Glutamatergic neuron (in vitro differentiated cells): ENCODE data around the gene VPS50. TPM values are rescaled to one million over a fixed set of nuclear protein-coding genes. Genes with fewer than 3 reads are reported as not detected.
A peak's percentile ranks its signal among the peaks of the same experiment; 100 is the strongest.

Source experiments
- DNase-seq: peaks from one replicate; pipeline ENCODE4 v3.0.0; 2022
- H3K27ac Mint-ChIP-seq: one replicate; pipeline ENCODE4 v1.8.0; 2020; ENCODE audit warnings: mild to moderate bottlenecking, mixed read lengths, inconsistent platforms; ENCODE audit not compliant: unreplicated experiment
- H3K27me3 Mint-ChIP-seq: one replicate; pipeline ENCODE4 v1.8.0; 2020; ENCODE audit warnings: mild to moderate bottlenecking, moderate library complexity, mixed read lengths, inconsistent platforms; ENCODE audit not compliant: unreplicated experiment
- H3K36me3 Mint-ChIP-seq: one replicate; pipeline ENCODE4 v1.8.0; 2020; ENCODE audit warnings: mild to moderate bottlenecking, mixed read lengths, inconsistent platforms; ENCODE audit not compliant: unreplicated experiment
- H3K4me1 Mint-ChIP-seq: one replicate; pipeline ENCODE4 v1.8.0; 2020; ENCODE audit warnings: mild to moderate bottlenecking, low read depth, mixed read lengths, inconsistent platforms; ENCODE audit not compliant: unreplicated experiment
- H3K4me3 Mint-ChIP-seq: one replicate; pipeline ENCODE4 v1.8.0; 2020; ENCODE audit warnings: mild to moderate bottlenecking, mixed read lengths, inconsistent platforms; ENCODE audit not compliant: unreplicated experiment
- H3K9me3 Mint-ChIP-seq: one replicate; pipeline ENCODE4 v1.8.0; 2020; ENCODE audit warnings: mild to moderate bottlenecking, moderate library complexity, mixed read lengths, inconsistent platforms; ENCODE audit not compliant: unreplicated experiment
- long read RNA-seq: library from polyadenylated mRNA; unstranded; transcript quantifications from one replicate; pipeline ENCODE4 v2.0.0, GENCODE V29; 2020; ENCODE audit not compliant: unreplicated experiment
- total RNA-seq: library from RNA; stranded (reverse); fragmentation: NEBNext Ultra II Directional; extraction: Animal tissue kit (Norgen Biotek cat#: 25700); gene quantifications from one replicate; pipeline ENCODE4 v1.2.1, GENCODE V29; 2021; ENCODE audit not compliant: unreplicated experiment
- TF ChIP-seq, protein P1 (sequence below): fragments of 200-600 bp; sonication (generic); IDR thresholded peaks from one replicate; pipeline ENCODE4 v1.5.0; 2021; ENCODE audit not compliant: partially characterized antibody, unreplicated experiment

VPS50 gene
- total RNA-seq = 31.7 TPM
- long read RNA-seq, partial matches to known transcripts = 2 of 5 reads
- long read RNA-seq, other reads (novel, unspliced or antisense) = 1 of 5 reads

- Mint-ChIP-seq H3K27ac (peak within 1 kb of the TSS; percentile 95), H3K36me3 (no peaks in the 10 kb centered on the region), H3K4me1 (no peaks in the 10 kb centered on the region), H3K4me3 (peak within 1 kb of the TSS; percentile 99), H3K27me3 (no peaks in the 10 kb centered on the region), H3K9me3 (no peaks in the 10 kb centered on the region)
- DNase-seq = peak; percentile 87
- TF ChIP-seq, protein P1, sequence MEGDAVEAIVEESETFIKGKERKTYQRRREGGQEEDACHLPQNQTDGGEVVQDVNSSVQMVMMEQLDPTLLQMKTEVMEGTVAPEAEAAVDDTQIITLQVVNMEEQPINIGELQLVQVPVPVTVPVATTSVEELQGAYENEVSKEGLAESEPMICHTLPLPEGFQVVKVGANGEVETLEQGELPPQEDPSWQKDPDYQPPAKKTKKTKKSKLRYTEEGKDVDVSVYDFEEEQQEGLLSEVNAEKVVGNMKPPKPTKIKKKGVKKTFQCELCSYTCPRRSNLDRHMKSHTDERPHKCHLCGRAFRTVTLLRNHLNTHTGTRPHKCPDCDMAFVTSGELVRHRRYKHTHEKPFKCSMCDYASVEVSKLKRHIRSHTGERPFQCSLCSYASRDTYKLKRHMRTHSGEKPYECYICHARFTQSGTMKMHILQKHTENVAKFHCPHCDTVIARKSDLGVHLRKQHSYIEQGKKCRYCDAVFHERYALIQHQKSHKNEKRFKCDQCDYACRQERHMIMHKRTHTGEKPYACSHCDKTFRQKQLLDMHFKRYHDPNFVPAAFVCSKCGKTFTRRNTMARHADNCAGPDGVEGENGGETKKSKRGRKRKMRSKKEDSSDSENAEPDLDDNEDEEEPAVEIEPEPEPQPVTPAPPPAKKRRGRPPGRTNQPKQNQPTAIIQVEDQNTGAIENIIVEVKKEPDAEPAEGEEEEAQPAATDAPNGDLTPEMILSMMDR = peak; percentile 20
These were observed at the start of gene VPS50 for GRCh38 chr7:93231799-93232672. TSS of gene VPS50 (plus strand) at chr7:93232366. CDS start at chr7:93232468, 102 bp downstream.

GRCh38 chr7:93185303-93186027 lies 46.7 kb upstream of the VPS50 start:
- no peaks in the 10 kb centered on the region for H3K4me1 Mint-ChIP-seq
- TF ChIP-seq, protein P1 = no peak
- no peaks in the 10 kb centered on the region for H3K27me3 Mint-ChIP-seq
- H3K36me3 Mint-ChIP-seq = no peaks in the 10 kb centered on the region
- H3K9me3 Mint-ChIP-seq = no peaks in the 10 kb centered on the region
- DNase-seq = no peak
- no peak overlapping the region for H3K4me3 Mint-ChIP-seq
- no peak overlapping the region for H3K27ac Mint-ChIP-seq

- Mint-ChIP-seq H3K4me1 (no peaks in the 10 kb centered on the region), H3K4me3 (no peak overlapping the region), H3K27ac (no peak overlapping the region), H3K9me3 (no peaks in the 10 kb centered on the region), H3K27me3 (no peaks in the 10 kb centered on the region), H3K36me3 (no peaks in the 10 kb centered on the region)
- no peak for DNase-seq
- TF ChIP-seq, protein P1 = no peak
These were observed 43.1 kb upstream of the VPS50 start for GRCh38 chr7:93188870-93189634.

GRCh38 chr7:93194386-93194785 lies 37.8 kb upstream of the VPS50 start:
- Mint-ChIP-seq H3K36me3 (no peaks in the 10 kb centered on the region), H3K9me3 (no peaks in the 10 kb centered on the region), H3K27ac (no peak overlapping the region), H3K4me3 (no peak overlapping the region), H3K4me1 (no peaks in the 10 kb centered on the region), H3K27me3 (no peaks in the 10 kb centered on the region)
- TF ChIP-seq, protein P1 = no peak
- no peak for DNase-seq
